HG02571 (cell line): Measurements from ENCODE around the gene CALML5.

Experiments used
- ATAC-seq: cut with Tn5 transposase; IDR thresholded peaks from one replicate; pipeline ENCODE4 v1.9.1; 2021; ENCODE audit warnings: mild to moderate bottlenecking, moderate library complexity; ENCODE audit not compliant: unreplicated experiment

Gene CALML5

GRCh38 chr10:5503477-5503835 is 4.1 kb upstream of the CALML5 start:
- ATAC-seq: no peak

- ATAC-seq: no peak
Measured at GRCh38 chr10:5502571-5503476, 3.5 kb upstream of the CALML5 start.

DNA sequence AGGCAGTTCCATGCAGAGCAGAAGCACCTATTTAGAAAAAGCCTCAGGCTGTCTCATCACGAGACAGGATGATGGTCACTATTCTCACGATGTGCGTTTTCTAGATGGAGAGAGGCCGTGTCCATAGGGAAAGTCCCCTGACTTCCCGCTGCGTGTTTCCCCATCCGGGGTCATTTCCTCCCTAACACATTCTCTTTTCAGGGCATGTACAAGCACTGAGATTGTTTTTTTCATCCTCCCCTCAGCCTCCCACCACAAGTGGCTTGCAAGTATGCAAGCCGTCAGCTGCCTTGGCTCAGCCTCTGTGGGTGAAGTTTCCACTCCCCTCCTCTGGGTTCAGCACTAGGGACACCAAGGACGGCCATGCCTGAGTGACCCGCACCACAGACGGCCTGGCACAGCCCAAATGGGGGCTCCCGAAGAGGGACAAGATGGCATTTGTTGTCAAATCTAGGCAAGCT is 2.7 kb upstream of the CALML5 start:
- ATAC-seq: no peak

- ATAC-seq: no peak
Measured at GRCh38 chr10:5500910-5501309, 1.5 kb upstream of the CALML5 start.

GRCh38 chr10:5500162-5500670 is 846 bp upstream of the CALML5 start:
- ATAC-seq: no peak

- ATAC-seq: no peak
Measured at GRCh38 chr10:5498791-5499492, 428 bp downstream of the CALML5 start.

GRCh38 chr10:5497948-5498730 is 1.2 kb downstream of the CALML5 start:
- no peak for ATAC-seq

- no peak for ATAC-seq
Measured at GRCh38 chr10:5497289-5497688, 2.1 kb downstream of the CALML5 start.

- no peak for ATAC-seq
Measured at GRCh38 chr10:5496261-5497250, 2.8 kb downstream of the CALML5 start.

DNA sequence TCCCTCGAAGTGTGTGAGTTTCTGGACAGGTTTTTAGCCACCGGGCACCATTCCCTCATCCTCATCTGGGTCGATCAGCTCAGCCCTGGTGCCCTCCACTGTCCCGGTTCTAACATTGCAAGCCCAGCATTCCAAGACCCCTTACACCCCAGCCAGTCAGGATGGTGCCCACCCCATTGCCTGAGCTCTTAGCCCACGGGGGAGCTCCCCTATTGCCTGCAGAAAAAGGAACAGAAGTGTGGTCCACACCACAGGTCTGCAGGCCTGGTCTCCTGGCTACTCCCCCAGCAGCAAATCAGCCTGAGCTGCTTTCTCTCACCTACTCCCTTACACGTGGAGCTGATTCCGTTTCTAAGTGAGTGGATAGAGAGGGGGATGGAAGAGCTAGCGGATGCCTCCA is 4.8 kb downstream of the CALML5 start:
- no peak for ATAC-seq

- no peak for ATAC-seq
Measured at GRCh38 chr10:5493691-5494090, 5.7 kb downstream of the CALML5 start.

DNA sequence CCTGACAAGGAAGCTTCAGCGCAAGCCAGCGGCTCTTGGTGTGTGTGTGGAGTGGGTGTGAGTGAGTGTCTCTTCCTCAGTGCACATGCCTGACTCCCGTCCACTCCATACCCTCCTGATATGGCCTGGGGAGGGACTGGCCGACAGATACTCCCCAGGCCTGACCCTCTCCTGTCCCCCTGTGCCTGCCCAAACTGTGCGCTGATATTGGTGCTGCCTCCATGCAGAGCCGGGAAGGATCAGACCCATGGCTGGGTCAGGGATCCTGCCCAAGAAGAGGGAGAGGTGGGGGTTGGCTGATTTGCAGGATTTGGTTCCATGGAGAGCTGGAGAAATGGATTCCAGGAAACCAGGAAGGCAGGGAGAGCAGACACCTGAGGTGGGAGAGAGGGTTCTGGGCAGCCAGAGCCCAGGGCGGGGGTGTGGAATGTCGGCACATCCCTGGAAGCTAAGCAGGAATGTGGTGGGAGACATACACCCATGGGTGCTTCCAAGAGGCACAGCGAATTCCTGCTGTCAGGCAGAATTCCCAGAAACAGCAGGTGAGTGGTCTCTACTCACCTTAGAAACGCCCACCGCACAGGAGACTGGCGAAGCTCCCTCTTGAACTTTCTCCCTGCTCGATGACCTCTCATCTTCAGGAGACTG is 6.3 kb downstream of the CALML5 start:
- no peak for ATAC-seq

DNA sequence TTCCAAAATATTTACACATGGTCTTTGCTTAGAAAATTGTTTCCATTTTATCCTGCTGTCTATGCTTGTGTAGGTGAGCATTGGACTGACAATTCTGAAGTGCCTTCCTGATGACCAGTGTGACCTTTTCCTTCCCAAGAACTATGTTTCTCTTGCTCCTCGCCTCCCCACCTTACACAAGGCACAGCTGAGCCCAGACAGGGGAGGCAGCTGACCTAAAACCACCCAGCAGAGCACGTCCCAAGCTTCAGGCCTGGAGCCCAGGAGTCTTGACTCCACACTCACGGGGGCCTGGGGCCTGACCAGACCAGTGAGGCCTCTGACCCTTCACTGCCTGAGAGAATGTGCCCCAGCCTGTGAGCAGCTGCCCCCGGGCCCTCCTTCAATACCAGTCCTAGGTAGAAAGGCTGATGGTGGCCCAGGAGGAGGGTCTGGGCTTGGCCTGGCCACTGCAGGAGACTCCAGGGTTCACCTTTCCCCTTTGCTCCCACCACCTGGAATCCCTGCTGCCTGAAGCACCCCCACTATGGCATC is 7.0 kb downstream of the CALML5 start:
- ATAC-seq: no peak

- ATAC-seq: no peak
Measured at GRCh38 chr10:5491477-5491876, 7.9 kb downstream of the CALML5 start.

- ATAC-seq: no peak
Measured at GRCh38 chr10:5490698-5491464, 8.5 kb downstream of the CALML5 start.

DNA sequence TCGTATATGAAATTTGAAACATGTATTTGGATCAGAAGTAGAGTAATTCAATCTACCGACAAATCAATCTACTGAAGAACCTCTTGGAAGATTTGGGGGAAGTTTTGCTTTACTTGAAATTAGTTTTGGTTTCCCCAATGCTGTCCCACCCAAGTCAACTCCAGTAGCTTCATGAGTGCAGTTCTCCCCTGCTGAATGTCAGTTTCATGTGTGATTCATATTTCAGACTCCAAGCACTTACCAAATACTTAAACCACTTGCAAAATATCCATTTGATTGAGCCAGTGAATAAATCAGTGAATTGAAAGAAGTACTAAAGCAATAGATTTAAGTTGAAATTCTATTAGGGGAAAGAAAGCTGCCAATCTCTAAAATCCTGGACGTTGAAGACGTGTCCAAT is 9.3 kb downstream of the CALML5 start:
- ATAC-seq: no peak

DNA sequence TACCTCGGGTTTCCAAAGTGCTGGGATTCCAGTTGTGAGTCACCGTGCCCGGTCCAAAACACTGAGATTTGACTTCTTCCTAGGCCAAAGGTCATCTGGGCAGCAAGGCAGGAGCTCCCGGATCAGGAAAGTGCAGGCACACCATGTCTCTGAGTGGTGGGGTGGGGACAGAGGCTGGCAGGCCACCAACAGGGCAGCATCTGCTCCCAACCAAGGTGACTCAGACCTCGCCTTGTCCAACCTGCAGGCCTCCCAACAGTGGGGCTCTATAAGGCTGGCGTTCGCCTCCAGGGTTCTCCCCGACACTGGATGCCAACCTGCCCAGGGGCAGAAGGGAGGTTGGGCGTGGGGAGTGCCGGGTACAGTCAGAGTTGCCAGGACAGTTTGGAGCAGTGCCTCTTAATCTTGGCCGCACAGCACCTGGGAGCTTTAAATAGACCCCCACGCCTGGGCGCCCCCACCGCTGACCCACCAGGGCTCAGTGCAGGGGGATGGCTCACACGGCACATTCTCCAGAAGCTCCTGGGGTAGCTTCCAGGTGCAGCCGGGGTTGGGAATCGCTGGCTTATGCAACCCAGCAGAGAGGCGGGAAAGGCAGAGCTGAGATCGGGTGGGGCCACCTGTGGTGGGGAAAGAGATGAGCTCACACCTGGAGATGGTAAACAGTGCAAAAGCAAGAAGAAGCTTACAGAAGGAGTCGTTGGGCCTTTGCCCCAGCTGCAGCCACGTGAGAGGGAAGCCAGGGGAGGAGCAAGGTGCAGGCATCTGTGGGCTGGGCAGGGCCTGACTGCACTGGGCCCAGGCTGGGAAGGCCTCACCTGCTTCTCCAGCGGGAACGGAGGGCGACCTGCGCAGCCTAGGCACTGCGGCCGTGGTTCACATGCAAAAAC is 10.9 kb downstream of the CALML5 start:
- ATAC-seq: no peak

DNA sequence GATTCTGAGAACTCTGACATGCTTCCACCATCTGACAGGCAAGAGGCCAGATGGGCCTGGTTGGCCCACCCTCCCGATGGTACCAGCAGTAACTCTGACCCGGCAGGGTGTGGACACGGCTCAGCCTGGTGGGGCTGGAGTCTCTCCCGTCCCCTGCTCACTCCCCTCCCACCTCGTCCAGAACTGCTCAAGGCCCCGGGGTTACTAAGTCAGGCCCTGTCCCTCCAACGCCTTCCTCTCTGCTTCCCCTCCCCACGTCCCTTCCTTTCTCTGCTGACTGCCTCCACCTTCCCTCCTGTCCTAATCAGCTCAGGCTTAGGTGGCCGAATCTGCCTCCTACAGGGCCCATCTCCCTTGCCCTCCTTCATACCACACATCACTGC is 12.5 kb downstream of the CALML5 start:
- ATAC-seq: no peak
